Measurements from ENCODE around the gene CTLA4. TPM values are rescaled to one million over a fixed set of nuclear protein-coding genes. Genes with fewer than 3 reads are reported as not detected.

CTLA4 gene
- polyA plus RNA-seq, 1 donor (not counting 4 experiments of a cell fraction or from before 2014, with no cell fraction given), result not detected

DNA sequence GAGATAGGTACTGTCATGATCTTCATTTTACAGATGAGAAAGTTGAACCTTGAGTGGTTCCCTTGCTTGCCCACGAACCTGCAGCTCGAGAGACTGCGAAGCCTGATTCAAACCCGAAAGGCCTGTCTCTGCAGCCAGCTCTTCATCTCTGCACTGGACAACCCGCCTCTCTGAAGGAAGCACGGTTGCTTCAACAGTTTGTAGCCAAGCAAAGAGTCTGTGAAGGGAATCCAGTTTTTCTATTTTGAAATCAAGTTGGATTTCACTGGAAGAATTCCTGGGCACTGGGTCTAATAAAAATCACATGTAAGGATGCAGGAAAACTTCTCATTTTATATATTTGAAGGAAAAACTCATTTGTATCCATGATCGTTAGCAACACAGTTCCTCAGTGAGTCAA is 47.7 kb downstream of the CTLA4 start:
- Histone ChIP-seq H4K20me1 (ENCODE audit: control insufficient read depth, extremely low read depth, insufficient read depth, low read length) (no peaks in the 10 kb centered on the region), H3K27ac (ENCODE audit: control insufficient read depth, insufficient read depth, low read length) (no peak overlapping the region), H3K36me3 (ENCODE audit: control insufficient read depth in 2 of 2, extremely low read depth in 1 of 2, insufficient read depth in 2 of 2, low read length in 2 of 2) (no peaks in the 10 kb centered on the region), H3K79me2 (ENCODE audit: control insufficient read depth, insufficient read depth, low read length) (no peaks in the 10 kb centered on the region), H3K27me3 (ENCODE audit: control insufficient read depth, extremely low read depth, insufficient read depth, low read length) (no peaks in the 10 kb centered on the region), H3K9me3 (ENCODE audit: control insufficient read depth, low read depth, low read length) (no peaks in the 10 kb centered on the region), H3K4me2 (ENCODE audit: control insufficient read depth, extremely low read depth, insufficient read depth, low read depth, low read length) (no peak overlapping the region), H3K4me3 (ENCODE audit: control insufficient read depth in 2 of 3, extremely low read depth in 1 of 3, insufficient read depth in 2 of 3, low read depth in 1 of 3, low read length in 3 of 3) (no peak overlapping the region), H3K9ac (ENCODE audit: control insufficient read depth, extremely low read depth, insufficient read depth, low read length) (no peak overlapping the region), H3K9me1 (ENCODE audit: control insufficient read depth, extremely low read depth, insufficient read depth, low read length) (no peaks in the 10 kb centered on the region), H3K4me1 (ENCODE audit: control insufficient read depth, extremely low read depth, insufficient read depth, low read length) (no peaks in the 10 kb centered on the region), H2AFZ (ENCODE audit: control insufficient read depth, low read length) (no peak overlapping the region)
- no peak for TF ChIP-seq EZH2 (IDR thresholded peaks at IDR 0.05; ENCODE audit: low read length)
- TF ChIP-seq, protein P1, sequence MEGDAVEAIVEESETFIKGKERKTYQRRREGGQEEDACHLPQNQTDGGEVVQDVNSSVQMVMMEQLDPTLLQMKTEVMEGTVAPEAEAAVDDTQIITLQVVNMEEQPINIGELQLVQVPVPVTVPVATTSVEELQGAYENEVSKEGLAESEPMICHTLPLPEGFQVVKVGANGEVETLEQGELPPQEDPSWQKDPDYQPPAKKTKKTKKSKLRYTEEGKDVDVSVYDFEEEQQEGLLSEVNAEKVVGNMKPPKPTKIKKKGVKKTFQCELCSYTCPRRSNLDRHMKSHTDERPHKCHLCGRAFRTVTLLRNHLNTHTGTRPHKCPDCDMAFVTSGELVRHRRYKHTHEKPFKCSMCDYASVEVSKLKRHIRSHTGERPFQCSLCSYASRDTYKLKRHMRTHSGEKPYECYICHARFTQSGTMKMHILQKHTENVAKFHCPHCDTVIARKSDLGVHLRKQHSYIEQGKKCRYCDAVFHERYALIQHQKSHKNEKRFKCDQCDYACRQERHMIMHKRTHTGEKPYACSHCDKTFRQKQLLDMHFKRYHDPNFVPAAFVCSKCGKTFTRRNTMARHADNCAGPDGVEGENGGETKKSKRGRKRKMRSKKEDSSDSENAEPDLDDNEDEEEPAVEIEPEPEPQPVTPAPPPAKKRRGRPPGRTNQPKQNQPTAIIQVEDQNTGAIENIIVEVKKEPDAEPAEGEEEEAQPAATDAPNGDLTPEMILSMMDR (optimal IDR thresholded peaks at IDR 0.05 in 1 of 3, IDR thresholded peaks at IDR 0.05 in 1 of 3, conservative IDR thresholded peaks at IDR 0.05 in 1 of 3; ENCODE audit: extremely low read depth in 1 of 3, insufficient read depth in 2 of 3, low read length in 3 of 3), result no peak
- FAIRE-seq, result no peak
- dilution Hi-C loops (cut with MboI; ENCODE audit: extremely low pct_ligation_motif_present, low sequenced_read_pairs), result no loop called here
- no peak for DNase-seq (ENCODE audit: low read depth, low spot score)

DNA sequence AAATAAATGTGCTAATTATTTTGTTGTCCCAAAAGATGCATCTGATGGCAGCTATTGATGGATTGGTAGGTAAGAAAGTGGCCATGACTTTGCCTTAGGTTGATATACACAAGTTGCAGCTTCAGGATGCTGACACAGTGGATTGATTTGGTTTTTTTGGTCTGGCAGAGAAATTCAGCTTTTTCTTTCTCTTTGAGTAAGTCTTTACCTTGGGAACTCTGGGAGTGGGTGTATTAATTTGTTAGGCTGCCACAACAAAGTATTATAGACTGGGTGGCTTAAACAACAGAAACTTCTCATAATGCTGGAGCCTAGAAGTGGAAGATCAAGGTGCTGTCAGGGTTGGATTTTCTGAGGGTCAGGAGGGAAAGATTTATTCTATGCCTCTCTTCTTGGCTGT is 49.2 kb downstream of the CTLA4 start:
- no peak for FAIRE-seq
- no peak for DNase-seq (ENCODE audit: low read depth, low spot score)
- dilution Hi-C loops (cut with MboI; ENCODE audit: extremely low pct_ligation_motif_present, low sequenced_read_pairs), result no loop called here
- Histone ChIP-seq H3K9me1 (ENCODE audit: control insufficient read depth, extremely low read depth, insufficient read depth, low read length) (no peaks in the 10 kb centered on the region), H3K9ac (ENCODE audit: control insufficient read depth, extremely low read depth, insufficient read depth, low read length) (no peak overlapping the region), H3K4me1 (ENCODE audit: control insufficient read depth, extremely low read depth, insufficient read depth, low read length) (no peaks in the 10 kb centered on the region), H3K79me2 (ENCODE audit: control insufficient read depth, insufficient read depth, low read length) (no peaks in the 10 kb centered on the region), H3K9me3 (ENCODE audit: control insufficient read depth, low read depth, low read length) (no peaks in the 10 kb centered on the region), H3K4me2 (ENCODE audit: control insufficient read depth, extremely low read depth, insufficient read depth, low read depth, low read length) (no peak overlapping the region), H3K4me3 (ENCODE audit: control insufficient read depth in 2 of 3, extremely low read depth in 1 of 3, insufficient read depth in 2 of 3, low read depth in 1 of 3, low read length in 3 of 3) (no peak overlapping the region), H3K27ac (ENCODE audit: control insufficient read depth, insufficient read depth, low read length) (no peak overlapping the region), H3K36me3 (ENCODE audit: control insufficient read depth in 2 of 2, extremely low read depth in 1 of 2, insufficient read depth in 2 of 2, low read length in 2 of 2) (no peaks in the 10 kb centered on the region), H2AFZ (ENCODE audit: control insufficient read depth, low read length) (no peak overlapping the region), H4K20me1 (ENCODE audit: control insufficient read depth, extremely low read depth, insufficient read depth, low read length) (no peaks in the 10 kb centered on the region), H3K27me3 (ENCODE audit: control insufficient read depth, extremely low read depth, insufficient read depth, low read length) (no peaks in the 10 kb centered on the region)
- TF ChIP-seq EZH2 (IDR thresholded peaks at IDR 0.05; ENCODE audit: low read length), result no peak
- TF ChIP-seq, protein P1 (optimal IDR thresholded peaks at IDR 0.05 in 1 of 3, IDR thresholded peaks at IDR 0.05 in 1 of 3, conservative IDR thresholded peaks at IDR 0.05 in 1 of 3; ENCODE audit: extremely low read depth in 1 of 3, insufficient read depth in 2 of 3, low read length in 3 of 3), result no peak

Measured in keratinocyte (primary cell).